CD4-positive, alpha-beta memory T cell (primary cell): ENCODE data around the gene EEF1A1. TPM values are rescaled to one million over a fixed set of nuclear protein-coding genes. Genes with fewer than 3 reads are reported as not detected.

ENCODE experiments used
- CTCF ChIA-PET: fragments of 350-600 bp; sonication (Branson Sonifier 250); formaldehyde crosslinking; loops from one replicate; lab custom pipeline; 2021; ENCODE audit warnings: inconsistent platforms; ENCODE audit not compliant: partially characterized antibody; lab: Charles Lee
- POLR2A ChIA-PET: fragments of 350-600 bp; sonication (Branson Sonifier 250); formaldehyde crosslinking; loops from one replicate; lab custom pipeline; 2021; ENCODE audit not compliant: partially characterized antibody; lab: Charles Lee
- DNase-seq, 5 donors: peaks; one replicate each; pipeline versions ENCODE4 v3.0.0 to v3.0.0-alpha.2; 2020 to 2022; ENCODE audit warnings: mixed read lengths in 1 of 5
- H3K27ac ChIP-seq: one replicate; pipeline ENCODE4 v1.7.0; 2013; ENCODE audit warnings: low read depth, low read length
- H3K27me3 ChIP-seq: 2 replicates; pipeline ENCODE4 v1.7.0; 2013; ENCODE audit warnings: mild to moderate bottlenecking, low read length, moderate library complexity; ENCODE audit not compliant: insufficient read depth
- H3K36me3 ChIP-seq: 2 replicates; pipeline ENCODE4 v1.7.0; 2013; ENCODE audit warnings: mild to moderate bottlenecking, low read length, moderate library complexity; ENCODE audit not compliant: insufficient read depth
- H3K4me1 ChIP-seq: 2 replicates; pipeline ENCODE4 v1.7.0; 2013; ENCODE audit warnings: mild to moderate bottlenecking, low read length, moderate library complexity; ENCODE audit not compliant: insufficient read depth
- H3K4me3 ChIP-seq, 2 donors: one replicate each; pipeline ENCODE4 v1.7.0; 2013; ENCODE audit warnings: low read length in 2 of 2, mild to moderate bottlenecking in 1 of 2
- H3K9me3 ChIP-seq, 2 donors: one replicate each; pipeline ENCODE4 v1.7.0; 2013; ENCODE audit warnings: low read length in 2 of 2, control low read depth in 1 of 2; ENCODE audit not compliant: control insufficient read depth in 1 of 2
- H3K27ac Mint-ChIP-seq, 7 donors: one replicate each; pipeline ENCODE4 v1.8.0; 2020 to 2021; ENCODE audit warnings: mixed read lengths in 7 of 7, mild to moderate bottlenecking in 6 of 7, inconsistent platforms in 3 of 7, moderate library complexity in 3 of 7
- H3K27me3 Mint-ChIP-seq, 2 donors: one replicate each; pipeline ENCODE4 v1.8.0; 2020 to 2021; ENCODE audit warnings: mixed read lengths in 2 of 2
- H3K36me3 Mint-ChIP-seq, 2 donors: one replicate each; pipeline ENCODE4 v1.8.0; 2020 to 2021; ENCODE audit warnings: mixed read lengths in 2 of 2, inconsistent platforms in 1 of 2, mild to moderate bottlenecking in 1 of 2
- H3K4me1 Mint-ChIP-seq, 4 donors: one replicate each; pipeline ENCODE4 v1.8.0; 2020 to 2021; ENCODE audit warnings: mixed read lengths in 4 of 4, mild to moderate bottlenecking in 1 of 4
- H3K4me3 Mint-ChIP-seq, 8 donors: one replicate each; pipeline ENCODE4 v1.8.0; 2020 to 2021; ENCODE audit warnings: mixed read lengths in 8 of 8, mild to moderate bottlenecking in 7 of 8, moderate library complexity in 6 of 8, inconsistent platforms in 3 of 8
- H3K9me3 Mint-ChIP-seq, 8 donors: one replicate each; pipeline ENCODE4 v1.8.0; 2020 to 2021; ENCODE audit warnings: mixed read lengths in 8 of 8, mild to moderate bottlenecking in 5 of 8, inconsistent platforms in 3 of 8, moderate library complexity in 1 of 8
- intact Hi-C: fragments of 100-400 bp; cut with micrococcal nuclease; formaldehyde crosslinking; loops from one replicate; pipeline ENCODE4 v1.15.1; 2023
- polyA plus RNA-seq, 2 donors: library from polyadenylated mRNA; unstranded; fragments of 300-500 nt; fragmentation: Illumina TruSeq; gene quantifications; one replicate each; pipeline ENCODE4 v1.2.3, GENCODE V29; 2021
- total RNA-seq, 2 experiments: library from RNA; stranded (reverse); gene quantifications; one replicate each; pipeline ENCODE4 v1.2.3, GENCODE V29; 2021

Gene EEF1A1
- total and polyA plus RNA-seq, 4 experiments from 2014 or later: 10,358 to 16,691 (median 13,908) TPM

DNA sequence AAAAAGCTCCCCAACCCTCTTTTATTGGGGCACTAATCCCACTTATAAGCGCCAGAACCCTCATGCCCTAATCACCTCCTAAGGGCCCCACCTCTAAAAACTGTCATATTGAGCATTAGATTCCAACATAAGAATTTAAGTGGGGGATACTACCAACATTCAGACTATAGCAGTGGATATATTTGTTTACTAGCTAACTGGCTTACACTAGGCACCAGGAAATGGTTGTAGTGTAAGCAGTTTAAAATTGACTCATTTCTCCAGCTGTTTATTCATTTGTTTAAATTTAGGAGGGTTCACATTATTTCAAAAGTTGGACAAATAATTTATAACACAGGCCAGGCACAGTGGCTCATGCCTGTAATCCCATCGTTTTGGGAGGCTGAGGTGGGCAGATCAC is 36.4 kb downstream of the EEF1A1 start:
- no peaks in the 10 kb centered on the region for H3K4me1 ChIP-seq
- Mint-ChIP-seq H3K4me1 (peaks cover 0 to 8% (median 5%) of the 10 kb centered on the region in 4 donors), H3K36me3 (peaks cover 58 to 76% of the 10 kb centered on the region in 2 donors), H3K4me3 (no peak overlapping the region), H3K27ac (peak overlapping the region in 3 of 7 donors; percentile 29 to 52 (median 30)), H3K27me3 (no peaks in the 10 kb centered on the region), H3K9me3 (no peaks in the 10 kb centered on the region)
- no peak for DNase-seq
- ChIA-PET POLR2A (interaction anchor here (1.2 to 1.5 kb wide), 2 partner anchors 23 to 36 kb away, joined by 3 to 5 read pairs; partner anchors contain the start of gene MTO1), CTCF (interaction anchor here (2.7 kb wide), 1 partner anchor 127 kb away, joined by 14 read pairs; no protein-coding TSS in a partner anchor)
- peaks cover 72% of the 10 kb centered on the region for H3K36me3 ChIP-seq
- no peaks in the 10 kb centered on the region for H3K27me3 ChIP-seq
- no peaks in the 10 kb centered on the region for H3K9me3 ChIP-seq
- H3K27ac ChIP-seq: no peak overlapping the region
- no peak overlapping the region for H3K4me3 ChIP-seq
- intact Hi-C loops: no loop called here

- peaks cover 0 to 4% (median 1%) of the 10 kb centered on the region in 4 donors for H3K4me1 Mint-ChIP-seq
- no peak overlapping the region for H3K4me3 Mint-ChIP-seq
- peak overlapping the region in 2 of 7 donors; percentile 6 to 64 for H3K27ac Mint-ChIP-seq
- CTCF ChIA-PET: interaction anchor here (0.6 to 1.2 kb wide), 2 partner anchors 10 to 41 kb away, joined by 3 to 4 read pairs; no protein-coding TSS in a partner anchor
- POLR2A ChIA-PET: interaction anchor here (1.4 kb wide), 1 partner anchor 21 kb away, joined by 3 read pairs; the partner anchor contains the start of gene MTO1
- no peaks in the 10 kb centered on the region for H3K27me3 Mint-ChIP-seq
- no peak overlapping the region for H3K4me3 ChIP-seq
- no peaks in the 10 kb centered on the region for H3K4me1 ChIP-seq
- H3K36me3 Mint-ChIP-seq: peaks cover 42 to 71% of the 10 kb centered on the region in 2 donors
- no peaks in the 10 kb centered on the region for H3K9me3 Mint-ChIP-seq
- no peak for DNase-seq
- no peaks in the 10 kb centered on the region for H3K9me3 ChIP-seq
- H3K36me3 ChIP-seq: peaks cover 65% of the 10 kb centered on the region
- intact Hi-C loops: loop anchor here (1.0 kb wide), 1 partner anchor 11 kb away; no protein-coding TSS in a partner anchor
- no peak overlapping the region for H3K27ac ChIP-seq
- no peaks in the 10 kb centered on the region for H3K27me3 ChIP-seq
These were observed 38.9 kb downstream of the EEF1A1 start for GRCh38 chr6:73481969-73482368.

DNA sequence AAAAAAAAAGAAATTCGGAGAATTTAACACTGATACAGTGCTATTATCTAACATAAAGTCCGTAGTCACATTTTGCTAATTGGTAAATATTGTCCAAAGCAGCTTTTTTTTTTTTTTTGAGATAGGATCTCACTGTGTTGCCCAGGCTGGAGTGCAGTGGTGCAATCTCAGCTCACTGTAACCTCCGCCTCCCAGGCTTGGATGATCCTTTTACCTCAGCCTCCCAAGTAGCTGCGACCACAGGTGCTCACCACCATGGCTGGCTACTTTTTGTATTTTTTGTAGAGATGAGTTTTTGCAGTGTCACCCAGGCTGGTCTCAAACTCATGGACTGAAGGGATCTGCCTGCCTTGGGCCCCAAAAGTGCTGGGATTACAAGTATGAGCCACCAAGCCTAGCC is 43.4 kb downstream of the EEF1A1 start:
- H3K4me1 Mint-ChIP-seq: peaks cover 0 to 4% (median under 1%) of the 10 kb centered on the region in 4 donors
- Histone ChIP-seq H3K27me3 (no peaks in the 10 kb centered on the region), H3K4me3 (no peak overlapping the region), H3K9me3 (no peaks in the 10 kb centered on the region), H3K36me3 (peaks cover 54% of the 10 kb centered on the region), H3K27ac (no peak overlapping the region), H3K4me1 (no peaks in the 10 kb centered on the region)
- ChIA-PET POLR2A (interaction anchor here (0.6 to 1.1 kb wide), 2 partner anchors 18 to 25 kb away, joined by 3 to 4 read pairs; partner anchors contain the start of gene CGAS), CTCF (interaction anchor here (0.7 kb wide), 1 partner anchor 150 kb away, joined by 3 read pairs; no protein-coding TSS in a partner anchor)
- H3K27me3 Mint-ChIP-seq: no peaks in the 10 kb centered on the region
- H3K36me3 Mint-ChIP-seq: peaks cover 31 to 60% of the 10 kb centered on the region in 2 donors
- DNase-seq: no peak
- no peaks in the 10 kb centered on the region for H3K9me3 Mint-ChIP-seq
- H3K4me3 Mint-ChIP-seq: no peak overlapping the region
- intact Hi-C loops: no loop called here
- no peak overlapping the region for H3K27ac Mint-ChIP-seq

GRCh38 chr6:73476723-73477122 is 44.1 kb downstream of the EEF1A1 start:
- Mint-ChIP-seq H3K36me3 (peaks cover 31 to 59% of the 10 kb centered on the region in 2 donors), H3K4me3 (no peak overlapping the region), H3K4me1 (peaks cover 3 to 9% (median 5%) of the 10 kb centered on the region in 4 donors), H3K27ac (no peak overlapping the region), H3K27me3 (no peaks in the 10 kb centered on the region), H3K9me3 (no peaks in the 10 kb centered on the region)
- intact Hi-C loops: no loop called here
- peaks cover under 1% of the 10 kb centered on the region for H3K4me1 ChIP-seq
- no peak overlapping the region for H3K27ac ChIP-seq
- peaks cover 51% of the 10 kb centered on the region for H3K36me3 ChIP-seq
- POLR2A ChIA-PET: interaction anchor here (0.6 to 1.4 kb wide), 3 partner anchors 19 to 25 kb away, joined by 3 to 4 read pairs (median 4); partner anchors contain the start of gene CGAS
- CTCF ChIA-PET: interaction anchor here (0.6 to 2.1 kb wide), 4 partner anchors 25 to 238 kb away, joined by 3 to 5 read pairs (median 3); no protein-coding TSS in a partner anchor
- no peaks in the 10 kb centered on the region for H3K9me3 ChIP-seq
- DNase-seq: no peak
- no peaks in the 10 kb centered on the region for H3K27me3 ChIP-seq
- no peak overlapping the region for H3K4me3 ChIP-seq

DNA sequence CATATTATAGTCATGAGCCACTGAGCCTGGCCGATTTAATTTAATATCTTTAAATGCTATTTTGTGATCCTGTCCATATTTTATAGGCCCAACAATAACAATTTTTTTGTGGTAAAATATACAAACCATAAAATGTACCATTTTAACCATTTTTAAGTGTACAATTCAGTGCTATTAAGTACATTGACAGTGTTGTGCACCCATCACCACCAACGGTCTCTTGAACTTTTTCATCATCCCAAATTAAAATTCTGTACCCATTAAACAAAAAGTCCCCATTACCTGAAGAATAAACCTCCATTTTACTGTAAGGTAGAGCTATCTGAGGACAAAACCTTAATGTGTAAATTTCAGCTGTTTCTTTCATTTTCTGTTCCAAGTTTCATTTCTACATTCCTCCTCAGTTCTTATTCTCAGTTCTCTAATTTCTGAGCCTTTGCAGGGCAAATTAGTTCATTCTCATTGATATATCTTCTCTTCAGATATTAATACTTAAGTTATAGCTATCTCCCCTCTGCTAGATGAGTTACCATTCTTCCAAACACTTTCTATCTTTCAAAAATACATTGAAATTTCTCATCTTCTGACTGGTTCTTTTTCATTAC is 49.0 kb downstream of the EEF1A1 start:
- no peaks in the 10 kb centered on the region for H3K9me3 Mint-ChIP-seq
- Histone ChIP-seq H3K27me3 (no peaks in the 10 kb centered on the region), H3K4me1 (peaks cover 12% of the 10 kb centered on the region), H3K27ac (no peak overlapping the region), H3K9me3 (no peaks in the 10 kb centered on the region), H3K36me3 (peaks cover 43% of the 10 kb centered on the region), H3K4me3 (no peak overlapping the region)
- H3K4me3 Mint-ChIP-seq: peak overlapping the region in 6 of 8 donors; percentile 9 to 76 (median 44)
- POLR2A ChIA-PET: interaction anchor here (0.6 to 3.1 kb wide), 6 partner anchors 10 to 181 kb away, joined by 3 to 19 read pairs (median 3); partner anchors contain the start of gene MTO1
- no peaks in the 10 kb centered on the region for H3K27me3 Mint-ChIP-seq
- peak overlapping the region; percentile 38 to 90 (median 83) for H3K27ac Mint-ChIP-seq
- intact Hi-C loops: loop anchor here (1.0 kb wide), 1 partner anchor 10 kb away; no protein-coding TSS in a partner anchor
- H3K4me1 Mint-ChIP-seq: peaks cover 8 to 22% (median 13%) of the 10 kb centered on the region in 4 donors
- CTCF ChIA-PET: interaction anchor here (1.0 to 1.6 kb wide), 3 partner anchors 11 to 139 kb away, joined by 3 to 6 read pairs (median 3); no protein-coding TSS in a partner anchor
- no peak for DNase-seq
- H3K36me3 Mint-ChIP-seq: peaks cover 30 to 58% of the 10 kb centered on the region in 2 donors

Other genes with a start within 250 kb of the EEF1A1 start
- not detected for gene DPPA5, start 166.8 kb downstream of the EEF1A1 start, total RNA-seq
- not detected for gene DPPA5, start 166.8 kb downstream of the EEF1A1 start, polyA plus RNA-seq
- not detected for gene KHDC3L, start 158.4 kb downstream of the EEF1A1 start, total RNA-seq
- gene KHDC3L, start 158.4 kb downstream of the EEF1A1 start, polyA plus RNA-seq: not detected
- gene OOEP, start 151.1 kb downstream of the EEF1A1 start, total RNA-seq: not detected
- 1 to 10 TPM in 1 of 2 donors, under 1 TPM in 1; 0.28 to 1.1 TPM for gene OOEP, start 151.1 kb downstream of the EEF1A1 start, polyA plus RNA-seq
- gene DDX43, start 126.2 kb downstream of the EEF1A1 start, total RNA-seq: 1 to 10 TPM in 1 of 2 experiments, under 1 TPM in 1; 0.81 to 1.9 TPM
- under 1 TPM; 0.49 to 0.70 TPM for gene DDX43, start 126.2 kb downstream of the EEF1A1 start, polyA plus RNA-seq
- 10 to 100 TPM; 16.4 to 17.8 TPM for gene CGAS, start 68.7 kb downstream of the EEF1A1 start, total RNA-seq
- gene CGAS, start 68.7 kb downstream of the EEF1A1 start, polyA plus RNA-seq: 10 to 100 TPM in 1 of 2 donors, 1 to 10 TPM in 1; 6.4 to 19.9 TPM
- 10 to 100 TPM; 98.9 to 99.8 TPM for gene MTO1, start 59.3 kb downstream of the EEF1A1 start, total RNA-seq
- 10 to 100 TPM; 31.7 to 40.9 TPM for gene MTO1, start 59.3 kb downstream of the EEF1A1 start, polyA plus RNA-seq
- 10 to 100 TPM; 16.1 to 16.2 TPM for gene SLC17A5, start 133.0 kb upstream of the EEF1A1 start, total RNA-seq
- gene SLC17A5, start 133.0 kb upstream of the EEF1A1 start, polyA plus RNA-seq: 10 to 100 TPM; 11.8 to 12.1 TPM
- under 1 TPM; 0.89 to 0.96 TPM for gene CD109, start 175.2 kb upstream of the EEF1A1 start, total RNA-seq
- under 1 TPM; 0.10 to 0.17 TPM for gene CD109, start 175.2 kb upstream of the EEF1A1 start, polyA plus RNA-seq